ENCODE data around the gene ARL8B. TPM values are rescaled to one million over a fixed set of nuclear protein-coding genes. Genes with fewer than 3 reads are reported as not detected.
"Not testable (repeated sequence)": the region's sequence is repeated elsewhere in the genome, so short reads cannot be mapped to it uniquely, and the experiment has no call there.

The ARL8B gene
- total RNA-seq, 2 donors from 2014 or later = 32.8 to 52.6 TPM

GRCh38 chr3:5168110-5168509, 46.0 kb downstream of the ARL8B start:
- H3K4me1 ChIP-seq (ENCODE audit: control insufficient read depth in 1 of 2, low read depth in 2 of 2) = peaks cover 0 to 12% of the 10 kb centered on the region in 2 donors
- H3K9me3 ChIP-seq = no peaks in the 10 kb centered on the region
- no peak for DNase-seq (ENCODE audit: low spot score)
- no peak overlapping the region for H3K4me3 ChIP-seq
- no peak for ATAC-seq (ENCODE audit: insufficient number of reproducible peaks, low FRiP score, low read depth)
- peaks cover 14% of the 10 kb centered on the region for H3K36me3 ChIP-seq
- H3K27ac ChIP-seq = no peak overlapping the region
- no peak for TF ChIP-seq CTCF (IDR thresholded peaks at IDR 0.05)
- no peaks in the 10 kb centered on the region for H3K27me3 ChIP-seq (replicated peaks; ENCODE audit: insufficient read depth)

- no peaks in the 10 kb centered on the region for H3K9me3 ChIP-seq
- no peak overlapping the region for H3K4me3 ChIP-seq
- TF ChIP-seq CTCF (IDR thresholded peaks at IDR 0.05) = no peak
- H3K27ac ChIP-seq = no peak overlapping the region
- H3K27me3 ChIP-seq (replicated peaks; ENCODE audit: insufficient read depth) = no peaks in the 10 kb centered on the region
- no peak for DNase-seq (ENCODE audit: low spot score)
- ATAC-seq (ENCODE audit: insufficient number of reproducible peaks, low FRiP score, low read depth) = no peak
- H3K36me3 ChIP-seq = peaks cover 17% of the 10 kb centered on the region
- H3K4me1 ChIP-seq (ENCODE audit: control insufficient read depth in 1 of 2, low read depth in 2 of 2) = peaks cover 0 to 12% of the 10 kb centered on the region in 2 donors
These were observed 47.7 kb downstream of the ARL8B start for GRCh38 chr3:5169807-5170206.

GRCh38 chr3:5170975-5171374, 48.9 kb downstream of the ARL8B start:
- H3K36me3 ChIP-seq = peaks cover 24% of the 10 kb centered on the region
- TF ChIP-seq CTCF (IDR thresholded peaks at IDR 0.05) = no peak
- ATAC-seq (ENCODE audit: insufficient number of reproducible peaks, low FRiP score, low read depth) = no peak

GRCh38 chr3:5172018-5172417, 49.9 kb downstream of the ARL8B start:
- Histone ChIP-seq H3K4me3 (no peak overlapping the region), H3K36me3 (peaks cover 24% of the 10 kb centered on the region), H3K4me1 (ENCODE audit: control insufficient read depth in 1 of 2, low read depth in 2 of 2) (peaks cover 0 to 12% of the 10 kb centered on the region in 2 donors), H3K27me3 (replicated peaks; ENCODE audit: insufficient read depth) (no peaks in the 10 kb centered on the region), H3K27ac (no peak overlapping the region), H3K9me3 (no peaks in the 10 kb centered on the region)
- no peak for ATAC-seq (ENCODE audit: insufficient number of reproducible peaks, low FRiP score, low read depth)
- TF ChIP-seq CTCF (IDR thresholded peaks at IDR 0.05) = no peak
- no peak for DNase-seq (ENCODE audit: low spot score)

More at GRCh38 chr3:5170975-5171374, 48.9 kb downstream of the ARL8B start:
- Histone ChIP-seq H3K27ac (no peak overlapping the region), H3K4me3 (no peak overlapping the region), H3K4me1 (ENCODE audit: control insufficient read depth in 1 of 2, low read depth in 2 of 2) (peaks cover 0 to 12% of the 10 kb centered on the region in 2 donors), H3K27me3 (replicated peaks; ENCODE audit: insufficient read depth) (no peaks in the 10 kb centered on the region), H3K9me3 (no peaks in the 10 kb centered on the region)
- DNase-seq (ENCODE audit: low spot score) = no peak

- H3K27ac ChIP-seq; H3K9me3 ChIP-seq; ATAC-seq (ENCODE audit: insufficient number of reproducible peaks, low FRiP score, low read depth); DNase-seq (ENCODE audit: low spot score); H3K4me1 ChIP-seq (ENCODE audit: control insufficient read depth in 1 of 2, low read depth in 2 of 2); H3K4me3 ChIP-seq; H3K27me3 ChIP-seq (replicated peaks; ENCODE audit: insufficient read depth): not testable (repeated sequence)
- peaks cover 21% of the 10 kb centered on the region for H3K36me3 ChIP-seq
These were observed 56.9 kb downstream of the ARL8B start for GRCh38 chr3:5179036-5179435.

DNA sequence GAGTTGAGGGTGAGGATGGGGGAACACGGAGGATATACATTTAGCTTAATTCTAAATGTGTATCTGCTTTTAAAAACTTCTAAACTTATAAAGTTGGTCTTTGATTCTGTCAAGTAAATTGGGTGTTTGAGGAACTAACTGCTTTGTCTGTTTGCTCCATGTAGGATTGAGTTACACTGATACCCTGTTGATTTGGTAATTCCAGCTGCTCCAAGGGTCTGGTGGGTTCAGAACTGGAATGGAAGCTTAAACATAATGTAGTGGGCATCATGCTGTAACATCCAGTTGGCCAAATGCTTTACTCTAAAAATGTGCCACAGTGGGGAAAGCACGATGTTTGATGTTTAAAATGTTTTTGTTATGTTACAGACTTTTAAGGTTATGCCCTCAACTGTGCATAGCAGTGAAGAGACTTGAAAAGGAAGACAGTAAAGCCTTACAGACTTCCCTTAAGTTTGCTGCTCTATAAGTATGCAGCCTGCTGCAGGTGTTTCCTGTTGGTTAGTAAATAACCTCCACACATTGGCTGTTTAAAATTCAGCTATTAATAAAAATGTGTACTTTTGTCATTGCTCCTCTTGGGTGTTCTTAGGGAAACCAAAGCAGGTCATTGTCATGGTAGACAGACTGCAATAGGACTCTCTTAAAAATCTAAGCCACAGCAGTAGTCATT, 59.5 kb downstream of the ARL8B start:
- Histone ChIP-seq H3K27ac (no peak overlapping the region), H3K9me3 (no peaks in the 10 kb centered on the region), H3K4me1 (ENCODE audit: control insufficient read depth in 1 of 2, low read depth in 2 of 2) (peaks cover 3 to 7% of the 10 kb centered on the region in 2 donors), H3K4me3 (no peak overlapping the region), H3K36me3 (peaks cover 15% of the 10 kb centered on the region), H3K27me3 (replicated peaks; ENCODE audit: insufficient read depth) (no peaks in the 10 kb centered on the region)
- no peak for DNase-seq (ENCODE audit: low spot score)
- ATAC-seq (ENCODE audit: insufficient number of reproducible peaks, low FRiP score, low read depth) = no peak
- no peak for TF ChIP-seq CTCF (IDR thresholded peaks at IDR 0.05)

GRCh38 chr3:5183714-5184113, 61.6 kb downstream of the ARL8B start:
- H3K9me3 ChIP-seq; DNase-seq (ENCODE audit: low spot score); H3K4me1 ChIP-seq (ENCODE audit: control insufficient read depth in 1 of 2, low read depth in 2 of 2); H3K4me3 ChIP-seq; ATAC-seq (ENCODE audit: insufficient number of reproducible peaks, low FRiP score, low read depth); H3K27me3 ChIP-seq (replicated peaks; ENCODE audit: insufficient read depth); H3K27ac ChIP-seq: not testable (repeated sequence)
- peaks cover 12% of the 10 kb centered on the region for H3K36me3 ChIP-seq

Data from thoracic aorta (tissue), 2 donors.